Superior temporal gyrus (tissue), 1 donor: ENCODE results near the gene ZNF335.
"Not testable (repeated sequence)": the region's sequence is repeated elsewhere in the genome, so short reads cannot be mapped to it uniquely, and the experiment has no call there.

Source experiments
- DNase-seq: peaks from one replicate; pipeline ENCODE4 v3.0.0-alpha.2; 2016; ENCODE audit errors: extremely low spot score

ZNF335 gene

GRCh38 chr20:45934586-45935415 is 37.2 kb downstream of the ZNF335 start, which contains the start of gene PCIF1:
PCIF1 (plus strand) TSS chr20:45934683; CDS start chr20:45939000, 4,317 bp downstream.
- peak; percentile 99 for DNase-seq

- DNase-seq, result no peak
Observed at GRCh38 chr20:45934046-45934585, 37.9 kb downstream of the ZNF335 start.

GRCh38 chr20:45933266-45934045 is 38.5 kb downstream of the ZNF335 start:
- DNase-seq, result peak; percentile 66

- not testable (repeated sequence) for DNase-seq
Observed at GRCh38 chr20:45931680-45932079, 40.3 kb downstream of the ZNF335 start.

- no peak for DNase-seq
Observed at GRCh38 chr20:45927071-45927878, 44.7 kb downstream of the ZNF335 start.

- DNase-seq, result no peak
Observed at GRCh38 chr20:45926731-45927070, 45.3 kb downstream of the ZNF335 start.

- no peak for DNase-seq
Observed at GRCh38 chr20:45925821-45926506, 46.0 kb downstream of the ZNF335 start.

- peak; percentile 44 for DNase-seq
Observed at GRCh38 chr20:45924391-45925261, 47.4 kb downstream of the ZNF335 start.

GRCh38 chr20:45921337-45922189 is 50.4 kb downstream of the ZNF335 start:
- DNase-seq, result no peak

GRCh38 chr20:45920462-45921336 is 51.3 kb downstream of the ZNF335 start:
- DNase-seq, result no peak

GRCh38 chr20:45919542-45920399 is 52.2 kb downstream of the ZNF335 start:
- DNase-seq, result no peak

- DNase-seq, result no peak
Observed at GRCh38 chr20:45918779-45919537, 53.0 kb downstream of the ZNF335 start.

- DNase-seq, result no peak
Observed at GRCh38 chr20:45918182-45918737, 53.7 kb downstream of the ZNF335 start.

GRCh38 chr20:45917790-45918141 is 54.2 kb downstream of the ZNF335 start:
- DNase-seq, result peak; percentile 44

GRCh38 chr20:45913116-45913515 is 58.9 kb downstream of the ZNF335 start:
- no peak for DNase-seq

- DNase-seq, result no peak
Observed at GRCh38 chr20:45912344-45912682, 59.7 kb downstream of the ZNF335 start.
